Measurements from ENCODE around the gene RASIP1.

Gene RASIP1

DNA sequence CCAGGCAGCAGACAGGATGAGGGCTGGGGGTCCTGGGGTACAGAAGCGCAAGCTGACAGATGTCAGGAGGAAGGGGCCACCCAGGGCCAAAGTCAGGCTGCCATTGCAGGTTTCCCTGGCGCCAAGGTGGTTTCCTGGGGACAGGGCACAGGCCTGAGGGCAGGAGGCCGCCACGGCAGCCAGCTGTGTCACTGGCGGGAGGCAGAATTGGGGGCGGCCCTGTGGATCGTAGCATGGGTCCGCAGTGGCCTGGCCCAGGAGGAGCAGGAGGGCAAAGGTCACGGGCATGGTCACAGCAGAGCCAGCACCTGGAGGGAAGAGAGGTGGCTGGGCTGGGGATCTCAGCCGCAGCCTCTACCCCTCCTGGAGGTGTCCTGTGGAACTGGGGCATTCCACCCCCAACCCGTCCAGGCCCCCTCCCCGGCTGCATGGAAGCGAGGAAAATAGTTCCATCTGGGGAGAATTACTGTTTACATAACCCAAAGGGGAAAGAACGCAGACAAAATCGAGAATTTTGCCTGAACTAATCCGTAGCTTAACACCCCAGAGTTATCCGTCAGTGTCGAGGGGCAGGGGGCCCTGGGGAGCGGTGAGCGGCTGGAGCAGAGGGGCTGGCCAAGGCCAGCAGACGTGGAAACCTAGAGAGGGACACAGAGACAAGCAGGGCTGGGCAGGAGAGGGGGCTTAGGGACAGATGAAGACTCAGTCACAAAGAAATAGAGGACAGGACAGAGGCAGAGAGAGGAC is 69.5 kb downstream of the RASIP1 start:
- no peak overlapping the region for H3K4me3 ChIP-seq (ENCODE audit: low read length)
- no peak for DNase-seq (ENCODE audit: low read depth)
- no peak for TF ChIP-seq CTCF (IDR thresholded peaks at IDR 0.05; ENCODE audit: insufficient read depth, low read depth, low read length, missing control alignments)

All from epithelial cell of esophagus (primary cell).